Transverse colon (tissue), 4 donors: ENCODE results near the gene LARGE1. TPM values are rescaled to one million over a fixed set of nuclear protein-coding genes. Genes with fewer than 3 reads are reported as not detected.

Experiments
- DNase-seq: peaks from one replicate; pipeline ENCODE4 v3.0.0-alpha.2; 2019
- H3K27ac ChIP-seq, 4 donors: fragments of 200-600 bp; sonication (generic); 2 replicates each; pipeline ENCODE4 v1.5.1; 2016 to 2018; ENCODE audit warnings: inconsistent platforms in 4 of 4
- H3K27me3 ChIP-seq: fragments of 200-600 bp; sonication (generic); 2 replicates; pipeline ENCODE4 v1.5.1; 2017; ENCODE audit warnings: inconsistent platforms
- H3K36me3 ChIP-seq, 4 donors: fragments of 200-600 bp; sonication (generic); 2 replicates each; pipeline ENCODE4 v1.5.1; 2017 to 2019; ENCODE audit warnings: inconsistent platforms in 4 of 4
- H3K4me1 ChIP-seq, 4 donors: fragments of 200-600 bp; sonication (generic); 2 replicates each; pipeline ENCODE4 v1.5.1; 2017 to 2020; ENCODE audit warnings: inconsistent platforms in 4 of 4
- H3K4me3 ChIP-seq, 4 donors: fragments of 200-600 bp; sonication (generic); 1 replicate in 1 of 4; 2 replicates in 3 of 4; pipeline versions ENCODE4 v1.5.1 to v1.6.1; 2017 to 2019; ENCODE audit warnings: inconsistent platforms in 4 of 4
- H3K9me3 ChIP-seq, 2 donors: fragments of 200-600 bp; sonication (generic); 2 replicates each; pipeline ENCODE4 v1.5.1; 2017 to 2019; ENCODE audit warnings: inconsistent platforms in 2 of 2
- CTCF ChIP-seq, 5 experiments: fragments of 200-600 bp in 3 of 5; fragments of 450-650 bp in 2 of 5; sonication (generic) in 3 of 5; IDR thresholded peaks; 1 replicate in 2 of 5; 2 replicates in 3 of 5; pipeline ENCODE4 v1.5.1; 2016 to 2017; ENCODE audit warnings: antibody characterized with exemption in 5 of 5, inconsistent platforms in 3 of 5, mild to moderate bottlenecking in 2 of 5, moderate library complexity in 1 of 5
- EP300 ChIP-seq: sonication (generic); formaldehyde crosslinking; IDR thresholded peaks from one replicate; pipeline ENCODE4 v1.6.1; 2017; ENCODE audit warnings: antibody characterized with exemption, low read depth
- POLR2A ChIP-seq: fragments of 450-650 bp; IDR thresholded peaks from one replicate; pipeline ENCODE4 v1.6.1; 2016; ENCODE audit warnings: antibody characterized with exemption, mild to moderate bottlenecking, moderate library complexity
- POLR2AphosphoS5 ChIP-seq, 3 donors: sonication (generic); formaldehyde crosslinking; IDR thresholded peaks; one replicate each; pipeline ENCODE4 v1.6.1; 2016; ENCODE audit warnings: antibody characterized with exemption in 3 of 3
- WGBS, 2 donors: methylation state at CpG; one replicate each; pipeline ENCODE4 v1.1.5; 2018; ENCODE audit warnings: low coverage in 1 of 2; 5-methylcytosine and 5-hydroxymethylcytosine counted together
- in situ Hi-C, 4 donors: fragments of 200-750 bp; cut with MboI; loops; one replicate each; pipeline versions ENCODE4 v1.15.0 to v1.15.1; 2017; ENCODE audit warnings: low sequenced_read_pairs in 3 of 4, low pct_ligation_motif_present in 1 of 4, low pct_unique_long_range_greater_than_20kb in 1 of 4
- intact Hi-C: fragments of 100-400 bp; cut with DNase I; formaldehyde crosslinking; loops from one replicate; pipeline ENCODE4 v1.15.1; 2023; ENCODE audit warnings: low total_unique reads
- total RNA-seq, 4 donors: library from RNA; depleted of rRNA; stranded (reverse); fragments of >200 nt; gene quantifications; one replicate each; pipeline ENCODE4 v1.1.0, GENCODE V29; 2016

LARGE1 gene
- total RNA-seq, 4 donors from 2014 or later = 46.5 to 304 (median 80.5) TPM

GRCh38 chr22:33421859-33422258 lies 498.4 kb downstream of the LARGE1 start:
- H3K27me3 ChIP-seq = no peaks in the 10 kb centered on the region
- in situ Hi-C loops (no loop called here), intact Hi-C loops (no loop called here)
- no peaks in the 10 kb centered on the region for H3K9me3 ChIP-seq
- no peaks in the 10 kb centered on the region for H3K4me1 ChIP-seq
- no peak overlapping the region for H3K4me3 ChIP-seq
- no peak overlapping the region for H3K27ac ChIP-seq
- TF ChIP-seq POLR2A = no peak
- TF ChIP-seq EP300 = no peak
- no peak for TF ChIP-seq CTCF (IDR thresholded peaks at IDR 0.05)
- no peak for TF ChIP-seq POLR2AphosphoS5 (IDR thresholded peaks at IDR 0.05)
- no peak for DNase-seq
- H3K36me3 ChIP-seq = no peaks in the 10 kb centered on the region
- WGBS, 2 donors = 86% methylated on average over 3 of the region's 3 CpGs; no CpG with 5 or more reads in 1 of the 2 donors

- Histone ChIP-seq H3K4me3 (no peak overlapping the region), H3K27ac (no peak overlapping the region), H3K4me1 (no peaks in the 10 kb centered on the region), H3K36me3 (no peaks in the 10 kb centered on the region), H3K27me3 (no peaks in the 10 kb centered on the region), H3K9me3 (peaks cover 0 to 4% of the 10 kb centered on the region in 2 donors)
- WGBS, 2 donors = 89 to 93% methylated on average over 2 to 5 of the region's 5 CpGs
- intact Hi-C loops = no loop called here
- DNase-seq = no peak
- in situ Hi-C loops = no loop called here
- TF ChIP-seq EP300 (no peak), POLR2AphosphoS5 (IDR thresholded peaks at IDR 0.05) (no peak), CTCF (IDR thresholded peaks at IDR 0.05) (no peak), POLR2A (no peak)
Measured at GRCh38 chr22:33418484-33418883, 501.8 kb downstream of the LARGE1 start.

- WGBS, 2 donors = 80 to 95% methylated on average over 1 to 3 of the region's 3 CpGs
- Histone ChIP-seq H3K27ac (no peak overlapping the region), H3K27me3 (no peaks in the 10 kb centered on the region), H3K9me3 (peaks cover 0 to 4% of the 10 kb centered on the region in 2 donors), H3K4me3 (no peak overlapping the region), H3K4me1 (no peaks in the 10 kb centered on the region), H3K36me3 (no peaks in the 10 kb centered on the region)
- in situ Hi-C loops (no loop called here), intact Hi-C loops (no loop called here)
- DNase-seq = no peak
- TF ChIP-seq POLR2AphosphoS5 (IDR thresholded peaks at IDR 0.05) (no peak), EP300 (no peak), CTCF (IDR thresholded peaks at IDR 0.05) (no peak), POLR2A (no peak)
Measured at GRCh38 chr22:33415401-33415800, 504.9 kb downstream of the LARGE1 start.

GRCh38 chr22:33409079-33409478 lies 511.2 kb downstream of the LARGE1 start:
- TF ChIP-seq CTCF (IDR thresholded peaks at IDR 0.05) (no peak), POLR2AphosphoS5 (IDR thresholded peaks at IDR 0.05) (no peak), POLR2A (no peak), EP300 (no peak)
- no peaks in the 10 kb centered on the region for H3K27me3 ChIP-seq
- no peaks in the 10 kb centered on the region for H3K4me1 ChIP-seq
- no peak overlapping the region for H3K4me3 ChIP-seq
- no peak for DNase-seq
- intact Hi-C loops = no loop called here
- in situ Hi-C loops = loop anchor here in 1 of 4 donors (10.0 kb wide), 1 partner anchor 64 kb away; no protein-coding TSS in a partner anchor
- 92 to 95% methylated on average over 2 of the region's 2 CpGs for WGBS, 2 donors
- H3K27ac ChIP-seq = no peak overlapping the region
- no peaks in the 10 kb centered on the region for H3K36me3 ChIP-seq
- H3K9me3 ChIP-seq = no peaks in the 10 kb centered on the region
